ENCODE data around the gene GNG12.

- TF ChIP-seq CTCF (IDR thresholded peaks at IDR 0.05) = no peak
- no peak for TF ChIP-seq POLR2A (IDR thresholded peaks at IDR 0.05)
Measured at GRCh38 chr1:67732750-67733151, 100.5 kb downstream of the GNG12 start.

All from heart left ventricle (tissue), 13 donors.